OCI-LY1 (cell line): Measurements from ENCODE around the gene CSMD2.

Experiments used
- H2AFZ ChIP-seq: fragments of 200-600 bp; sonication (generic), shearing (Covaris generic); 2 replicates; pipeline ENCODE4 v1.6.0; 2014; ENCODE audit warnings: antibody characterized with exemption, mild to moderate bottlenecking, low read length
- H3F3A ChIP-seq: fragments of 200-600 bp; sonication (generic), shearing (Covaris generic); 2 replicates; pipeline ENCODE4 v1.6.0; 2014; ENCODE audit warnings: mild to moderate bottlenecking, antibody characterized with exemption, low read length, moderate library complexity; ENCODE audit not compliant: insufficient read depth
- H3K27ac ChIP-seq: fragments of 200-600 bp; sonication (generic); 2 replicates; pipeline ENCODE4 v1.5.1; 2014; ENCODE audit warnings: low read length, mixed run types, mild to moderate bottlenecking, low read depth; ENCODE audit not compliant: poor library complexity, severe bottlenecking
- H3K27me3 ChIP-seq: fragments of 200-600 bp; sonication (generic); 2 replicates; pipeline ENCODE4 v1.6.0; 2014; ENCODE audit warnings: antibody characterized with exemption, mild to moderate bottlenecking, low read length, moderate library complexity; ENCODE audit not compliant: insufficient read depth
- H3K36me3 ChIP-seq: fragments of 200-600 bp; sonication (generic); 2 replicates; pipeline ENCODE4 v1.6.1; 2014; ENCODE audit warnings: mild to moderate bottlenecking, antibody characterized with exemption, low read length, moderate library complexity, mixed read lengths; ENCODE audit not compliant: insufficient read depth
- H3K4me1 ChIP-seq: fragments of 200-600 bp; sonication (generic); 2 replicates; pipeline ENCODE4 v1.5.1; 2014; ENCODE audit warnings: mild to moderate bottlenecking, low read length, moderate library complexity; ENCODE audit not compliant: insufficient read depth, severe bottlenecking
- H3K4me2 ChIP-seq: fragments of 200-600 bp; sonication (generic), shearing (Covaris generic); 2 replicates; pipeline ENCODE4 v1.6.1; 2014; ENCODE audit warnings: low read length
- H3K4me3 ChIP-seq: fragments of 200-600 bp; sonication (generic); 2 replicates; pipeline ENCODE4 v1.5.1; 2014; ENCODE audit warnings: low read length, low read depth, mild to moderate bottlenecking, mixed read lengths; ENCODE audit not compliant: poor library complexity, severe bottlenecking
- H3K79me2 ChIP-seq: fragments of 200-600 bp; shearing (Covaris generic); 2 replicates; pipeline ENCODE4 v1.6.1; 2016; ENCODE audit warnings: mixed run types, low read length, mixed read lengths; ENCODE audit not compliant: insufficient read depth
- H3K9ac ChIP-seq: fragments of 200-600 bp; sonication (generic), shearing (Covaris generic); 2 replicates; pipeline ENCODE4 v1.6.1; 2014; ENCODE audit warnings: mild to moderate bottlenecking, low read length, mixed read lengths
- H3K9me2 ChIP-seq: fragments of 200-600 bp; sonication (generic), shearing (Covaris generic); 2 replicates; pipeline ENCODE4 v1.6.1; 2014; ENCODE audit warnings: low read depth, mild to moderate bottlenecking, low read length, mixed read lengths
- H3K9me3 ChIP-seq: fragments of 200-600 bp; shearing (Covaris generic); 2 replicates; pipeline ENCODE4 v1.6.1; 2014; ENCODE audit warnings: low read length, mixed read lengths
- H4K20me1 ChIP-seq: fragments of 200-600 bp; sonication (generic), shearing (Covaris generic); 2 replicates; pipeline ENCODE4 v1.6.0; 2016; ENCODE audit warnings: mild to moderate bottlenecking, low read length; ENCODE audit not compliant: insufficient read depth
- EZH2 ChIP-seq: fragments of 200-600 bp; sonication (generic), shearing (Covaris generic); IDR thresholded peaks from 2 replicates; pipeline ENCODE4 v1.8.0; 2017; ENCODE audit warnings: borderline replicate concordance, mixed run types, mild to moderate bottlenecking, antibody characterized with exemption, low read length, moderate library complexity, mixed read lengths
- TF ChIP-seq, protein P1 (sequence below): fragments of 200-600 bp; sonication (generic), shearing (Covaris generic); IDR thresholded peaks from 2 replicates; pipeline ENCODE4 v1.5.1; 2017; ENCODE audit warnings: mild to moderate bottlenecking, antibody characterized with exemption, low read length, moderate library complexity, mixed read lengths

CSMD2 gene

DNA sequence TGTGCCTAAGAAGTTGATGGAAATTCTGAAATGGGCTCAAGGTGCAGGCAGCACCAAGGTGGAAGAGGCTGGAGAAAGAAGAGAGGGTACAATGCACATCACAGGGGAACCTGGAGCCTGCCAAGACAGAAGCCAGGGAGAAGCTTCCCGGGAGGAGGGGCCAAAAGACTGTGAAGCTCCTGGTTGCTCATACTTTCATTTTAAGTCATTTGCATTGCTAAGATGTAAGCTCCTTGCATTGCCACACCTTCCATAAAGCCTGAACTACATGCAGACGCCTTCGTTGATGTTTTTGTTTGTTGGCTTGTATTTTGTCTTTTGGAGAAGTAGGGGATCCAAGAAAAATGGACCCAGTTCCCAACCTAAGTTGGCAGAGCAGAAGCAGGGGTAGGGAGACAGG lies 232.2 kb downstream of the CSMD2 start:
- no peak overlapping the region for H2AFZ ChIP-seq
- no peak overlapping the region for H3K9ac ChIP-seq
- no peaks in the 10 kb centered on the region for H3F3A ChIP-seq
- no peaks in the 10 kb centered on the region for H4K20me1 ChIP-seq
- H3K36me3 ChIP-seq = no peaks in the 10 kb centered on the region
- no peaks in the 10 kb centered on the region for H3K9me3 ChIP-seq
- H3K9me2 ChIP-seq = no peaks in the 10 kb centered on the region
- H3K27ac ChIP-seq = no peak overlapping the region
- no peak overlapping the region for H3K4me2 ChIP-seq
- no peak for TF ChIP-seq EZH2
- TF ChIP-seq, protein P1, sequence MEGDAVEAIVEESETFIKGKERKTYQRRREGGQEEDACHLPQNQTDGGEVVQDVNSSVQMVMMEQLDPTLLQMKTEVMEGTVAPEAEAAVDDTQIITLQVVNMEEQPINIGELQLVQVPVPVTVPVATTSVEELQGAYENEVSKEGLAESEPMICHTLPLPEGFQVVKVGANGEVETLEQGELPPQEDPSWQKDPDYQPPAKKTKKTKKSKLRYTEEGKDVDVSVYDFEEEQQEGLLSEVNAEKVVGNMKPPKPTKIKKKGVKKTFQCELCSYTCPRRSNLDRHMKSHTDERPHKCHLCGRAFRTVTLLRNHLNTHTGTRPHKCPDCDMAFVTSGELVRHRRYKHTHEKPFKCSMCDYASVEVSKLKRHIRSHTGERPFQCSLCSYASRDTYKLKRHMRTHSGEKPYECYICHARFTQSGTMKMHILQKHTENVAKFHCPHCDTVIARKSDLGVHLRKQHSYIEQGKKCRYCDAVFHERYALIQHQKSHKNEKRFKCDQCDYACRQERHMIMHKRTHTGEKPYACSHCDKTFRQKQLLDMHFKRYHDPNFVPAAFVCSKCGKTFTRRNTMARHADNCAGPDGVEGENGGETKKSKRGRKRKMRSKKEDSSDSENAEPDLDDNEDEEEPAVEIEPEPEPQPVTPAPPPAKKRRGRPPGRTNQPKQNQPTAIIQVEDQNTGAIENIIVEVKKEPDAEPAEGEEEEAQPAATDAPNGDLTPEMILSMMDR = no peak
- H3K4me3 ChIP-seq = no peak overlapping the region
- H3K27me3 ChIP-seq = no peaks in the 10 kb centered on the region
- no peaks in the 10 kb centered on the region for H3K79me2 ChIP-seq
- no peaks in the 10 kb centered on the region for H3K4me1 ChIP-seq

DNA sequence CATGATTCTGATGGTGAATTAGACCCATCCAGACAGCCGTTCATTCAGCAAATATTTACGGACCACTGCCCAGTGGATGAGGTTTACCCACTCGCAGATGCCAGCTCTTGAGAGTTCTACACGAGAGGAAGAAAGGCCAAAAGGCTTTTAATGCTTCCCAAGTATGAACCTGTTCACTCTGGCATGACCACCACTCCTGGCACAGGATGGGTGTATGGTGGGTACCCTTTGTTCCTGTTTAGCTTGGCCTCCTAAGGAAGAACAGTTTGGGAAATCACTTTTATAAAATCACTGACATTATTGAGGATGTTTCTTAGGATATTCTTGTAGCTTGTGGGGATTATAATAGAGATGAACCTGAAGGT lies 233.9 kb downstream of the CSMD2 start:
- Histone ChIP-seq H3F3A (no peaks in the 10 kb centered on the region), H3K4me1 (no peaks in the 10 kb centered on the region), H3K9me3 (no peaks in the 10 kb centered on the region), H3K79me2 (no peaks in the 10 kb centered on the region), H3K9me2 (no peaks in the 10 kb centered on the region), H3K4me2 (no peak overlapping the region), H4K20me1 (no peaks in the 10 kb centered on the region), H3K4me3 (no peak overlapping the region), H3K9ac (no peak overlapping the region), H3K27me3 (no peaks in the 10 kb centered on the region), H3K27ac (no peak overlapping the region), H2AFZ (no peak overlapping the region), H3K36me3 (no peaks in the 10 kb centered on the region)
- no peak for TF ChIP-seq EZH2
- TF ChIP-seq, protein P1 = no peak

DNA sequence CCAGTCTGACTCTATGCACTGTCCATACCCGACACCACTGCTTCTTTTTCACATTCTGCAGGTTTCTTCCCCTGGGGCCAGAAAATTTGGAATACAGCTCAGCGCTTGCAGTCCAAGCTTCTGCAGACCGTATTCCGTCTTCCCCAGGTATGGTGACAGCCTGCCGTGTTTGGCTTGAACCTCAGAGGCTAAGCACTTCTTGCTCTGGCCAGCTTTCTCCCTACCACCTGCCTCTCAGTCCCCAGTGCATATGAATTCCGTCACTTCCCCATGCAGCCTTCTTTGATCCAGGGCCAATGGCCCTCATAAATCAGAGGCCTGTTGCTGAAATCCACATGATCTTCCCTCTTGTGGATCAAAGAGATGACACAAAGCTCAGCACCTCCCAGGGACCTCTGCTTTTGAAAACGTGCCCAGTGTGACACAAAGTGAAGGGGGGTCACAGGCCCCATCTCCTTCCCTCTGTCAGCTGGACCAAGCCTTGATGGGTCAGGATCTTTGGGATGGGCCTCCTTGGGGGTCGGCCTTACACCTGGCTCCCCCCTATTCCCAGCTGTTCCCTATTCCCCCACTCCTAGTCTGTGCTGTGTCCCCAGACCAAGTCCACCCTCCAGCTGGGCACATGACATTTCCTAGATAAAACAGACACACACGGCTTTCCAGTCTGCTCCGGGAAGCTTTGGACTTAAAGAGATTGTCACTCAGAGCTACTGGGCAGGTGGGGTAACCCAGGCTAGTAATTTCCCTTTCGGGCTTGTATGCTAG lies 234.5 kb downstream of the CSMD2 start:
- Histone ChIP-seq H3K4me1 (no peaks in the 10 kb centered on the region), H3K27ac (no peak overlapping the region), H2AFZ (no peak overlapping the region), H3K36me3 (no peaks in the 10 kb centered on the region), H3K4me2 (no peak overlapping the region), H3K9me2 (no peaks in the 10 kb centered on the region), H4K20me1 (no peaks in the 10 kb centered on the region), H3K9me3 (no peaks in the 10 kb centered on the region), H3K27me3 (no peaks in the 10 kb centered on the region), H3K4me3 (no peak overlapping the region), H3F3A (no peaks in the 10 kb centered on the region), H3K79me2 (no peaks in the 10 kb centered on the region), H3K9ac (no peak overlapping the region)
- TF ChIP-seq EZH2 = no peak
- TF ChIP-seq, protein P1 = no peak
